Muscle layer of colon (tissue), 2 donors: ENCODE results near the gene HMCN1.
"Not testable (repeated sequence)": the region's sequence is repeated elsewhere in the genome, so short reads cannot be mapped to it uniquely, and the experiment has no call there.

Experiments used
- H3K27ac ChIP-seq: one replicate; pipeline ENCODE4 v1.7.0; 2013; ENCODE audit warnings: low read depth, mild to moderate bottlenecking, low read length, moderate library complexity
- H3K27me3 ChIP-seq, 2 donors: one replicate each; pipeline ENCODE4 v1.7.0; 2013; ENCODE audit warnings: low read length in 2 of 2, mild to moderate bottlenecking in 2 of 2; ENCODE audit not compliant: insufficient read depth in 2 of 2, control insufficient read depth in 1 of 2
- H3K36me3 ChIP-seq: one replicate; pipeline ENCODE4 v1.7.0; 2013; ENCODE audit warnings: mild to moderate bottlenecking, low read length; ENCODE audit not compliant: insufficient read depth
- H3K4me1 ChIP-seq: one replicate; pipeline ENCODE4 v1.7.0; 2013; ENCODE audit warnings: mild to moderate bottlenecking, low read length; ENCODE audit not compliant: insufficient read depth
- H3K4me3 ChIP-seq, 2 donors: one replicate each; pipeline ENCODE4 v1.7.0; 2013; ENCODE audit warnings: low read length in 2 of 2, low read depth in 1 of 2, mild to moderate bottlenecking in 1 of 2, moderate library complexity in 1 of 2
- H3K9ac ChIP-seq: one replicate; pipeline ENCODE4 v1.7.0; 2013; ENCODE audit warnings: low read length
- H3K9me3 ChIP-seq: one replicate; pipeline ENCODE4 v1.7.0; 2013; ENCODE audit warnings: mild to moderate bottlenecking, low read length
- donor health status: abdominal sarcoma.
- donor health status: Adenocarcinoma of cecum.

Gene HMCN1

GRCh38 chr1:185787238-185787637 lies 53.0 kb downstream of the HMCN1 start:
- H3K4me1 ChIP-seq: no peaks in the 10 kb centered on the region
- no peaks in the 10 kb centered on the region for H3K36me3 ChIP-seq
- no peaks in the 10 kb centered on the region for H3K9me3 ChIP-seq
- no peak overlapping the region for H3K9ac ChIP-seq
- H3K27me3 ChIP-seq: no peaks in the 10 kb centered on the region
- no peak overlapping the region for H3K27ac ChIP-seq
- no peak overlapping the region for H3K4me3 ChIP-seq

- Histone ChIP-seq H3K9ac (no peak overlapping the region), H3K9me3 (no peaks in the 10 kb centered on the region), H3K27me3 (no peaks in the 10 kb centered on the region), H3K36me3 (no peaks in the 10 kb centered on the region), H3K27ac (no peak overlapping the region), H3K4me1 (no peaks in the 10 kb centered on the region), H3K4me3 (no peak overlapping the region)
Observed at GRCh38 chr1:185788386-185788785, 54.2 kb downstream of the HMCN1 start.

- Histone ChIP-seq H3K36me3 (no peaks in the 10 kb centered on the region), H3K9ac (no peak overlapping the region), H3K4me1 (no peaks in the 10 kb centered on the region), H3K4me3 (no peak overlapping the region), H3K27me3 (no peaks in the 10 kb centered on the region), H3K27ac (no peak overlapping the region), H3K9me3 (no peaks in the 10 kb centered on the region)
Observed at GRCh38 chr1:185789501-185790193, 55.5 kb downstream of the HMCN1 start.

- Histone ChIP-seq H3K9ac (no peak overlapping the region), H3K27ac (no peak overlapping the region), H3K4me1 (no peaks in the 10 kb centered on the region), H3K27me3 (no peaks in the 10 kb centered on the region), H3K9me3 (no peaks in the 10 kb centered on the region), H3K36me3 (no peaks in the 10 kb centered on the region), H3K4me3 (no peak overlapping the region)
Observed at GRCh38 chr1:185790194-185790735, 56.1 kb downstream of the HMCN1 start.

GRCh38 chr1:185792040-185792439 lies 57.8 kb downstream of the HMCN1 start:
- no peak overlapping the region for H3K4me3 ChIP-seq
- no peak overlapping the region for H3K9ac ChIP-seq
- no peaks in the 10 kb centered on the region for H3K27me3 ChIP-seq
- H3K4me1 ChIP-seq: no peaks in the 10 kb centered on the region
- H3K9me3 ChIP-seq: no peaks in the 10 kb centered on the region
- H3K27ac ChIP-seq: no peak overlapping the region
- no peaks in the 10 kb centered on the region for H3K36me3 ChIP-seq

GRCh38 chr1:185794495-185794894 lies 60.3 kb downstream of the HMCN1 start:
- not testable (repeated sequence) for H3K36me3 ChIP-seq, H3K27ac ChIP-seq, H3K4me3 ChIP-seq, H3K9me3 ChIP-seq, H3K27me3 ChIP-seq, H3K4me1 ChIP-seq, H3K9ac ChIP-seq

GRCh38 chr1:185795181-185795580 lies 61.0 kb downstream of the HMCN1 start:
- no peak overlapping the region for H3K4me3 ChIP-seq
- H3K9me3 ChIP-seq: no peaks in the 10 kb centered on the region
- no peaks in the 10 kb centered on the region for H3K27me3 ChIP-seq
- no peaks in the 10 kb centered on the region for H3K36me3 ChIP-seq
- no peak overlapping the region for H3K9ac ChIP-seq
- H3K27ac ChIP-seq: no peak overlapping the region
- no peaks in the 10 kb centered on the region for H3K4me1 ChIP-seq

- Histone ChIP-seq H3K9ac (no peak overlapping the region), H3K27me3 (no peaks in the 10 kb centered on the region), H3K4me3 (no peak overlapping the region), H3K4me1 (no peaks in the 10 kb centered on the region), H3K27ac (no peak overlapping the region), H3K36me3 (no peaks in the 10 kb centered on the region), H3K9me3 (no peaks in the 10 kb centered on the region)
Observed at GRCh38 chr1:185798505-185798904, 64.3 kb downstream of the HMCN1 start.

GRCh38 chr1:185803241-185803640 lies 69.0 kb downstream of the HMCN1 start:
- Histone ChIP-seq H3K27ac (no peak overlapping the region), H3K36me3 (no peaks in the 10 kb centered on the region), H3K4me1 (no peaks in the 10 kb centered on the region), H3K4me3 (no peak overlapping the region), H3K27me3 (no peaks in the 10 kb centered on the region), H3K9me3 (no peaks in the 10 kb centered on the region), H3K9ac (no peak overlapping the region)

- H3K9me3 ChIP-seq: no peaks in the 10 kb centered on the region
- H3K9ac ChIP-seq: no peak overlapping the region
- no peaks in the 10 kb centered on the region for H3K4me1 ChIP-seq
- H3K4me3 ChIP-seq: no peak overlapping the region
- H3K36me3 ChIP-seq: no peaks in the 10 kb centered on the region
- H3K27me3 ChIP-seq: no peaks in the 10 kb centered on the region
- no peak overlapping the region for H3K27ac ChIP-seq
Observed at GRCh38 chr1:185804206-185804605, 70.0 kb downstream of the HMCN1 start.

- Histone ChIP-seq H3K27me3 (no peaks in the 10 kb centered on the region), H3K4me1 (no peaks in the 10 kb centered on the region), H3K9me3 (no peaks in the 10 kb centered on the region), H3K4me3 (no peak overlapping the region), H3K9ac (no peak overlapping the region), H3K36me3 (no peaks in the 10 kb centered on the region), H3K27ac (no peak overlapping the region)
Observed at GRCh38 chr1:185804608-185805007, 70.4 kb downstream of the HMCN1 start.

GRCh38 chr1:185807275-185807674 lies 73.1 kb downstream of the HMCN1 start:
- Histone ChIP-seq H3K9ac (no peak overlapping the region), H3K27ac (no peak overlapping the region), H3K9me3 (no peaks in the 10 kb centered on the region), H3K36me3 (no peaks in the 10 kb centered on the region), H3K4me1 (no peaks in the 10 kb centered on the region), H3K27me3 (no peaks in the 10 kb centered on the region), H3K4me3 (no peak overlapping the region)
